Measurements from ENCODE around the gene NOVA2. TPM values are rescaled to one million over a fixed set of nuclear protein-coding genes. Genes with fewer than 3 reads are reported as not detected.
A peak's percentile ranks its signal among the peaks of the same experiment; 100 is the strongest.

Gene NOVA2
- total RNA-seq, 1 experiment from 2014 or later, result 2.5 TPM

DNA sequence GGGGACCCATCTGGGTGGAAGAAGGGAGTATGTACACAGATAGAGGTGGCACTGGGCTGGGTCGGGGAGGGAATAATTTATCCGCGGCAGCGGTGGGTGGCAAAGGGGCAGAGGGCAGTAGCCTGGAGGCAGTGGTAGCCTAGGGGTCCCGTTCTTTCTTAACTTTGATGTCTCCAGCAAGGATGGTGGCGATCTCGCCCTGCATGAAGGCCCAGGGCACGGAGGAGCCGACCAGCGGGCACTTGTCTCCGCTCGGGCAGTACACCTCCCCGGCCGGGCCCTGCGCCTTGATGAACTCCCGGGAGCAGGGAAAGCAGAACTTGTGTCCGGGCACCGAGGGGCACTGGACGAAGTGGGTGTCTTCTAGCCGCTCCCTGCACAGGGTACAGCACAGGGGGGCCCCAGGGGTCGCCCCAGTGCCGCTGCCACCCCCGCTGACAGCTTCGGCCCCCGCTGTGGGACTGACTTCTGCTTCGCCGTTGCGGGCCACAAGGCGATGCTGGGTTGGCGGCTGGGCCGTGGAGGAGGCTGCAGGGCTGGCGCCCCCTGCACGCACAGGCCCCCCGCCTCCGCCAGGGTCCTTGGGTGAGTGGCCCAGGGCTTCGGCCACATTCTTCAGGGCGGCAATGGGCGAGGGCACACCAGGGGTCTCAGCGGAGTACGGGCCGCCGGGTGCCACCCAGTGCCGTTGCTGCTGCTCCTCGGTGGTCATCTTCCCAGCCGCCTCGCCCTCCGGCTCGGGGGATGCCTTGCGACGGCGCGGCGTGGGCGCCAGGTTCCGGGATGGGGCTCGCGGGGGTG lies 89.6 kb downstream of the NOVA2 start:
- peaks cover 15% of the 10 kb centered on the region for H3K79me2 ChIP-seq (ENCODE audit: insufficient read depth, low read length)
- ATAC-seq, result no peak
- ChIA-PET CTCF (no interaction called here), RAD21 (ENCODE audit: low non-redundant PET in 1 of 2, low total read pairs in 2 of 2, uncharacterized antibody in 2 of 2, unreplicated experiment in 2 of 2) (no interaction called here), POLR2A (no interaction called here)
- intact Hi-C loops (cut with micrococcal nuclease), result loop anchor here (1.0 kb wide), 2 partner anchors 20 to 67 kb away; partner anchors contain the start of gene FOXA3
- TF ChIP-seq, protein P1, sequence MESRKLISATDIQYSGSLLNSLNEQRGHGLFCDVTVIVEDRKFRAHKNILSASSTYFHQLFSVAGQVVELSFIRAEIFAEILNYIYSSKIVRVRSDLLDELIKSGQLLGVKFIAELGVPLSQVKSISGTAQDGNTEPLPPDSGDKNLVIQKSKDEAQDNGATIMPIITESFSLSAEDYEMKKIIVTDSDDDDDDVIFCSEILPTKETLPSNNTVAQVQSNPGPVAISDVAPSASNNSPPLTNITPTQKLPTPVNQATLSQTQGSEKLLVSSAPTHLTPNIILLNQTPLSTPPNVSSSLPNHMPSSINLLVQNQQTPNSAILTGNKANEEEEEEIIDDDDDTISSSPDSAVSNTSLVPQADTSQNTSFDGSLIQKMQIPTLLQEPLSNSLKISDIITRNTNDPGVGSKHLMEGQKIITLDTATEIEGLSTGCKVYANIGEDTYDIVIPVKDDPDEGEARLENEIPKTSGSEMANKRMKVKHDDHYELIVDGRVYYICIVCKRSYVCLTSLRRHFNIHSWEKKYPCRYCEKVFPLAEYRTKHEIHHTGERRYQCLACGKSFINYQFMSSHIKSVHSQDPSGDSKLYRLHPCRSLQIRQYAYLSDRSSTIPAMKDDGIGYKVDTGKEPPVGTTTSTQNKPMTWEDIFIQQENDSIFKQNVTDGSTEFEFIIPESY (IDR thresholded peaks at IDR 0.05; ENCODE audit: extremely low read depth, insufficient replicate concordance, low read length), result no peak
- TF ChIP-seq, protein P2, sequence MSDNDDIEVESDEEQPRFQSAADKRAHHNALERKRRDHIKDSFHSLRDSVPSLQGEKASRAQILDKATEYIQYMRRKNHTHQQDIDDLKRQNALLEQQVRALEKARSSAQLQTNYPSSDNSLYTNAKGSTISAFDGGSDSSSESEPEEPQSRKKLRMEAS (IDR thresholded peaks at IDR 0.05), result no peak
- TF ChIP-seq CBX3 (IDR thresholded peaks at IDR 0.05; ENCODE audit: low read depth) (no peak), EZH2 (IDR thresholded peaks at IDR 0.05) (no peak), FOSL1 (IDR thresholded peaks at IDR 0.05; ENCODE audit: low read depth) (no peak), TCF7L2 (IDR thresholded peaks at IDR 0.05; ENCODE audit: borderline replicate concordance, extremely low read depth, insufficient read depth, insufficient read length) (no peak), SRF (IDR thresholded peaks at IDR 0.05; ENCODE audit: low read depth) (no peak)
- TF ChIP-seq, protein P3, sequence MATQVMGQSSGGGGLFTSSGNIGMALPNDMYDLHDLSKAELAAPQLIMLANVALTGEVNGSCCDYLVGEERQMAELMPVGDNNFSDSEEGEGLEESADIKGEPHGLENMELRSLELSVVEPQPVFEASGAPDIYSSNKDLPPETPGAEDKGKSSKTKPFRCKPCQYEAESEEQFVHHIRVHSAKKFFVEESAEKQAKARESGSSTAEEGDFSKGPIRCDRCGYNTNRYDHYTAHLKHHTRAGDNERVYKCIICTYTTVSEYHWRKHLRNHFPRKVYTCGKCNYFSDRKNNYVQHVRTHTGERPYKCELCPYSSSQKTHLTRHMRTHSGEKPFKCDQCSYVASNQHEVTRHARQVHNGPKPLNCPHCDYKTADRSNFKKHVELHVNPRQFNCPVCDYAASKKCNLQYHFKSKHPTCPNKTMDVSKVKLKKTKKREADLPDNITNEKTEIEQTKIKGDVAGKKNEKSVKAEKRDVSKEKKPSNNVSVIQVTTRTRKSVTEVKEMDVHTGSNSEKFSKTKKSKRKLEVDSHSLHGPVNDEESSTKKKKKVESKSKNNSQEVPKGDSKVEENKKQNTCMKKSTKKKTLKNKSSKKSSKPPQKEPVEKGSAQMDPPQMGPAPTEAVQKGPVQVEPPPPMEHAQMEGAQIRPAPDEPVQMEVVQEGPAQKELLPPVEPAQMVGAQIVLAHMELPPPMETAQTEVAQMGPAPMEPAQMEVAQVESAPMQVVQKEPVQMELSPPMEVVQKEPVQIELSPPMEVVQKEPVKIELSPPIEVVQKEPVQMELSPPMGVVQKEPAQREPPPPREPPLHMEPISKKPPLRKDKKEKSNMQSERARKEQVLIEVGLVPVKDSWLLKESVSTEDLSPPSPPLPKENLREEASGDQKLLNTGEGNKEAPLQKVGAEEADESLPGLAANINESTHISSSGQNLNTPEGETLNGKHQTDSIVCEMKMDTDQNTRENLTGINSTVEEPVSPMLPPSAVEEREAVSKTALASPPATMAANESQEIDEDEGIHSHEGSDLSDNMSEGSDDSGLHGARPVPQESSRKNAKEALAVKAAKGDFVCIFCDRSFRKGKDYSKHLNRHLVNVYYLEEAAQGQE (IDR thresholded peaks at IDR 0.05; ENCODE audit: low read depth), result no peak
- TF ChIP-seq, protein P4, sequence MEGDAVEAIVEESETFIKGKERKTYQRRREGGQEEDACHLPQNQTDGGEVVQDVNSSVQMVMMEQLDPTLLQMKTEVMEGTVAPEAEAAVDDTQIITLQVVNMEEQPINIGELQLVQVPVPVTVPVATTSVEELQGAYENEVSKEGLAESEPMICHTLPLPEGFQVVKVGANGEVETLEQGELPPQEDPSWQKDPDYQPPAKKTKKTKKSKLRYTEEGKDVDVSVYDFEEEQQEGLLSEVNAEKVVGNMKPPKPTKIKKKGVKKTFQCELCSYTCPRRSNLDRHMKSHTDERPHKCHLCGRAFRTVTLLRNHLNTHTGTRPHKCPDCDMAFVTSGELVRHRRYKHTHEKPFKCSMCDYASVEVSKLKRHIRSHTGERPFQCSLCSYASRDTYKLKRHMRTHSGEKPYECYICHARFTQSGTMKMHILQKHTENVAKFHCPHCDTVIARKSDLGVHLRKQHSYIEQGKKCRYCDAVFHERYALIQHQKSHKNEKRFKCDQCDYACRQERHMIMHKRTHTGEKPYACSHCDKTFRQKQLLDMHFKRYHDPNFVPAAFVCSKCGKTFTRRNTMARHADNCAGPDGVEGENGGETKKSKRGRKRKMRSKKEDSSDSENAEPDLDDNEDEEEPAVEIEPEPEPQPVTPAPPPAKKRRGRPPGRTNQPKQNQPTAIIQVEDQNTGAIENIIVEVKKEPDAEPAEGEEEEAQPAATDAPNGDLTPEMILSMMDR (IDR thresholded peaks at IDR 0.05 in 2 of 3, conservative IDR thresholded peaks at IDR 0.05 in 1 of 3; ENCODE audit: borderline replicate concordance in 1 of 3, insufficient read depth in 1 of 3, low read depth in 2 of 3, low read length in 2 of 3), result no peak
- H3K9ac ChIP-seq (ENCODE audit: low read length), result no peak overlapping the region
- peaks cover 21 to 47% of the 10 kb centered on the region in 2 experiments for H3K4me1 ChIP-seq (ENCODE audit: control insufficient read depth in 1 of 2, insufficient read depth in 2 of 2, low read length in 2 of 2)
- no peak overlapping the region for H2AFZ ChIP-seq (ENCODE audit: low read depth, low read length, poor library complexity, severe bottlenecking)
- H4K20me1 ChIP-seq (ENCODE audit: insufficient read depth), result no peaks in the 10 kb centered on the region
- peak overlapping the region; percentile 91; the same call in 1 of the 2 replicates for H3K27ac ChIP-seq (ENCODE audit: low read depth, low read length)
- no peaks in the 10 kb centered on the region for H3K9me3 ChIP-seq (ENCODE audit: control insufficient read depth in 1 of 2, insufficient read depth in 1 of 2, low read depth in 1 of 2, low read length in 2 of 2)
- DNase-seq (ENCODE audit: low read depth, low spot score), result no peak
- no peaks in the 10 kb centered on the region for H3K9me2 ChIP-seq (ENCODE audit: insufficient read depth)
- no peaks in the 10 kb centered on the region for H3K36me3 ChIP-seq (ENCODE audit: control insufficient read depth in 1 of 2, insufficient read depth in 2 of 2, low read length in 2 of 2)
- BruUV-seq (replicated peaks), result no TSS peak
- peak overlapping the region; percentile 89 for H3K4me2 ChIP-seq (ENCODE audit: low read length)
- H3K27me3 ChIP-seq (ENCODE audit: insufficient read depth, low read length), result no peaks in the 10 kb centered on the region
- H3K4me3 ChIP-seq (replicated peaks in 1 of 2; ENCODE audit: low read depth in 1 of 2, low read length in 2 of 2), result no peak overlapping the region
